RWPE1 (cell line): ENCODE measurements around the gene ITGB7.

ENCODE experiments used
- CTCF ChIA-PET: fragments of 350-600 bp; sonication (Branson Sonifier 250); formaldehyde crosslinking; extraction: SDS; loops from one replicate; lab custom pipeline; 2021; lab: Yijun Ruan, JAX
- POLR2A ChIA-PET: fragments of 400-600 bp; formaldehyde crosslinking; extraction: SDS; loops from one replicate; lab custom pipeline; 2020; ENCODE audit warnings: antibody characterized with exemption; ENCODE audit not compliant: low non-redundant PET; lab: Yijun Ruan, JAX
- DNase-seq: peaks from one replicate; pipeline ENCODE4 v3.0.0; 2012; ENCODE audit warnings: low spot score
- H3K27ac ChIP-seq: fragments of 450-650 bp; 2 replicates; pipeline ENCODE4 v1.5.1; 2017
- TF ChIP-seq, protein P1 (sequence below): fragments of 450-650 bp; conservative IDR thresholded peaks from 2 replicates; pipeline ENCODE4 v1.5.1; 2017; ENCODE audit warnings: low read depth, mild to moderate bottlenecking

ITGB7 gene

DNA sequence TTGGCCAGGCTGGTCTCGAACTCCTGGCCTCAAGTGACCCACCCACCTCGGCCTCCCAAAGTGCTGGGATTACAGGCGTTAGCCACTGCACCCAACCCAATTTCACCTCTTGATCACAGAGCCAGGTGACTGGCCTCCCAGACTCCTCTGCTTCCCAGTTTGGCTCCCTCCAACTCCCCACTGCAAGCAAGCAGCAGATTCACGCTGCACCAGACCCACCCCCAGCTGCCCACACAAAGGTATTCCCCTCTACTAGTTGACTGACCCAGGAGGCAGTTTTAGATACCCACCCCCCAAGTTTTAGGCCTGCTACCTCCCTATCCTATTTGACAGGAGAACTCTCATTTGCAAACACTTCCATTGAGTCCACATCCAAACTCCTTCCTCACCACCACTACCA is 19.8 kb upstream of the ITGB7 start:
- POLR2A ChIA-PET = no interaction called here
- TF ChIP-seq, protein P1, sequence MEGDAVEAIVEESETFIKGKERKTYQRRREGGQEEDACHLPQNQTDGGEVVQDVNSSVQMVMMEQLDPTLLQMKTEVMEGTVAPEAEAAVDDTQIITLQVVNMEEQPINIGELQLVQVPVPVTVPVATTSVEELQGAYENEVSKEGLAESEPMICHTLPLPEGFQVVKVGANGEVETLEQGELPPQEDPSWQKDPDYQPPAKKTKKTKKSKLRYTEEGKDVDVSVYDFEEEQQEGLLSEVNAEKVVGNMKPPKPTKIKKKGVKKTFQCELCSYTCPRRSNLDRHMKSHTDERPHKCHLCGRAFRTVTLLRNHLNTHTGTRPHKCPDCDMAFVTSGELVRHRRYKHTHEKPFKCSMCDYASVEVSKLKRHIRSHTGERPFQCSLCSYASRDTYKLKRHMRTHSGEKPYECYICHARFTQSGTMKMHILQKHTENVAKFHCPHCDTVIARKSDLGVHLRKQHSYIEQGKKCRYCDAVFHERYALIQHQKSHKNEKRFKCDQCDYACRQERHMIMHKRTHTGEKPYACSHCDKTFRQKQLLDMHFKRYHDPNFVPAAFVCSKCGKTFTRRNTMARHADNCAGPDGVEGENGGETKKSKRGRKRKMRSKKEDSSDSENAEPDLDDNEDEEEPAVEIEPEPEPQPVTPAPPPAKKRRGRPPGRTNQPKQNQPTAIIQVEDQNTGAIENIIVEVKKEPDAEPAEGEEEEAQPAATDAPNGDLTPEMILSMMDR = no peak
- DNase-seq = no peak
- CTCF ChIA-PET = no interaction called here
- H3K27ac ChIP-seq = peak overlapping the region; percentile 99

GRCh38 chr12:53225635-53226424 is 18.8 kb upstream of the ITGB7 start:
- POLR2A ChIA-PET = interaction anchor here (0.5 to 0.6 kb wide), 2 partner anchors 14 to 73 kb away, joined by 4 to 13 read pairs; partner anchors contain the start of gene MYG1
- peak overlapping the region; percentile 99 for H3K27ac ChIP-seq
- DNase-seq = peak; percentile 56
- CTCF ChIA-PET = interaction anchor here (0.5 to 1.4 kb wide), 3 partner anchors 11 to 283 kb away, joined by 4 to 8 read pairs (median 7); no protein-coding TSS in a partner anchor
- TF ChIP-seq, protein P1 = no peak

GRCh38 chr12:53224897-53225634 is 18.0 kb upstream of the ITGB7 start:
- TF ChIP-seq, protein P1 = no peak
- POLR2A ChIA-PET = interaction anchor here (0.5 to 0.9 kb wide), 3 partner anchors 11 to 74 kb away, joined by 3 to 13 read pairs (median 4); partner anchors contain the start of gene MYG1
- H3K27ac ChIP-seq = peak overlapping the region; percentile 99
- CTCF ChIA-PET = interaction anchor here (0.7 to 1.4 kb wide), 4 partner anchors 11 to 183 kb away, joined by 3 to 8 read pairs (median 4); no protein-coding TSS in a partner anchor
- no peak for DNase-seq

- H3K27ac ChIP-seq = peak overlapping the region; percentile 99
- peak; percentile 79 for DNase-seq
- TF ChIP-seq, protein P1 = peak; percentile 44
- CTCF ChIA-PET = interaction anchor here (0.7 to 0.8 kb wide), 3 partner anchors 27 to 182 kb away, joined by 3 to 4 read pairs (median 3); no protein-coding TSS in a partner anchor
- POLR2A ChIA-PET = interaction anchor here (0.9 kb wide), 1 partner anchor 10 kb away, joined by 3 read pairs; no protein-coding TSS in a partner anchor
Measured at GRCh38 chr12:53224061-53224896, 17.2 kb upstream of the ITGB7 start.

DNA sequence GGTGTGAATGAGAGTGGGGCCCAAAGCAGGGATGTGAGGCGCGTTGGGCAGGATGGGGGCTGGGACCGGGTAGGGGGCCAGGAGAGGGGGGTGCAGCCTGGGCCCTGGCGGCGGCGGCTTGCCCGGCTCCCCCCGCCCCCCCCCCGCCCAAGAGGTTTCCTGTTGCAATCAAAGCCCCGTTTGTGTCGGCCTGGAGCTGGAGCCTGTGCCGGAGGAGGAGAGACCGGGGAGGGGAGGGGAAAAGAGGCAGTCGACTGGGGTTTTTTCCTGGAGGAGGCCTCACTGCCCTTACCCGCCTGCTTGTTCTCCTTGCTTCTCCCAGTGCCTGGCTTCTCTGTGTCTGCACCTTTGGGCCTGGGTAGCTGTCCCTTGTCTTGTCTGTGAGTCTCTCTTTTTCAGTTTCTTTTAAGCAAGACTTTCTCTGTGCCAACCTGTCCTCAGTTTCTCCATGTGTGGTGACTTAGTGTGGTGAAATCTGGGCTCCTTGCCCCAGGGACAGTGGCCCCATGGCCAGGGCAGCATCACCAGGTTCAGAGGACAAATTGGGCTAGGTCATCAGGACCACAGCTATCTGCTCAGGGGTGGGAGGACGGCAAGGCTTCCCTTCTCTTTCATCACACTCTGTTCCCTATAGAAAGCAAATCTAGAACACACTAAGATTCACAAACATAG is 16.5 kb upstream of the ITGB7 start:
- no peak for DNase-seq
- peak overlapping the region; percentile 99 for H3K27ac ChIP-seq
- CTCF ChIA-PET = interaction anchor here (0.6 to 0.7 kb wide), 2 partner anchors 37 to 170 kb away, joined by 3 read pairs; no protein-coding TSS in a partner anchor
- POLR2A ChIA-PET = no interaction called here
- TF ChIP-seq, protein P1 = no peak
